ENCODE data around the gene PIP4K2A.

DNA sequence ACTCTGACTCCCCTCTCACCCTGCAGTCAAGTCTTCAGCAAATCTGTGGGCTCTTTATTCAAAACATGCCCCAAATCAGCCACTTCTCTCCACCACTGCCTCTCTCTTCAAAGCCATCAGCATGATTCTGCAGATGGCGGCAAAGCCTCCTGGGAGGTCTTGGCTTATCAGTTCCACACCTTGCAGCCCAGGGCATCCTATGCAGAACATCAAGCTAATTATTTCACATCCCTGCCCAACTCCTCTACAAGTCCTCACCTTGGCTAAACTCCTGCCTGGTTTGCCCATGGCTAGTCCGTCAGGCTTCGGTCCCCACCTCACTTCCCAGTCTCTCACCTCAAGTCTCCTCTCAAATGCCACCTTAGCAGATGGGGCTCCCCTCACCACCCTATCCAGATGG lies 70.2 kb downstream of the PIP4K2A start:
- no peak for TF ChIP-seq ZNF274 (IDR thresholded peaks at IDR 0.05; ENCODE audit: low read depth, low read length)
- TF ChIP-seq YY1 (IDR thresholded peaks at IDR 0.05; ENCODE audit: insufficient read depth, insufficient read length): no peak
- no peak for TF ChIP-seq SUZ12 (IDR thresholded peaks at IDR 0.05; ENCODE audit: extremely low read depth, insufficient read depth, insufficient read length)
